ENCODE data around the gene VMO1.

VMO1 gene

DNA sequence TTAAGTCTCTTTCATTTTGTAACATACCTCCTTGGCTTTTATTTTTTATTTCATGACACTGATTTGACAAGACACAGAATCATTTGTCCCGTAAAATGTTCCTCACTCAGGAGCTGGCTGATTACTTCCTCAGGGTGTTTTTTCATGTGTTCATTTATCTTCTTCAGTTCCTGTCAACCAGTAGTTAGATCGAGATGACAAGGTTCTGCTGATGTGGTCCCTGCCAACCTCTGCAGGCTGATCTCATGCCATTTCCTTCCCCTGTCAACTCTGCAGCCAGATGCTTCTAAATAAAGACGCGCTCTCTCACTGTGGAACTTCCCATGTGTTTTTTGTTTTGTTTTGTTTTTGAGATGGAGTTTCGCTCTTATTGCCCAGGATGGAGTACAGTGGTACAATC is 38.3 kb downstream of the VMO1 start:
- no peak for TF ChIP-seq CTCF (conservative IDR thresholded peaks at IDR 0.05; ENCODE audit: control insufficient read depth, insufficient read depth, low read depth, low read length)
- no peak for DNase-seq (ENCODE audit: low read depth)
- no peak overlapping the region for H3K4me3 ChIP-seq (ENCODE audit: control insufficient read depth, low read depth, low read length)

DNA sequence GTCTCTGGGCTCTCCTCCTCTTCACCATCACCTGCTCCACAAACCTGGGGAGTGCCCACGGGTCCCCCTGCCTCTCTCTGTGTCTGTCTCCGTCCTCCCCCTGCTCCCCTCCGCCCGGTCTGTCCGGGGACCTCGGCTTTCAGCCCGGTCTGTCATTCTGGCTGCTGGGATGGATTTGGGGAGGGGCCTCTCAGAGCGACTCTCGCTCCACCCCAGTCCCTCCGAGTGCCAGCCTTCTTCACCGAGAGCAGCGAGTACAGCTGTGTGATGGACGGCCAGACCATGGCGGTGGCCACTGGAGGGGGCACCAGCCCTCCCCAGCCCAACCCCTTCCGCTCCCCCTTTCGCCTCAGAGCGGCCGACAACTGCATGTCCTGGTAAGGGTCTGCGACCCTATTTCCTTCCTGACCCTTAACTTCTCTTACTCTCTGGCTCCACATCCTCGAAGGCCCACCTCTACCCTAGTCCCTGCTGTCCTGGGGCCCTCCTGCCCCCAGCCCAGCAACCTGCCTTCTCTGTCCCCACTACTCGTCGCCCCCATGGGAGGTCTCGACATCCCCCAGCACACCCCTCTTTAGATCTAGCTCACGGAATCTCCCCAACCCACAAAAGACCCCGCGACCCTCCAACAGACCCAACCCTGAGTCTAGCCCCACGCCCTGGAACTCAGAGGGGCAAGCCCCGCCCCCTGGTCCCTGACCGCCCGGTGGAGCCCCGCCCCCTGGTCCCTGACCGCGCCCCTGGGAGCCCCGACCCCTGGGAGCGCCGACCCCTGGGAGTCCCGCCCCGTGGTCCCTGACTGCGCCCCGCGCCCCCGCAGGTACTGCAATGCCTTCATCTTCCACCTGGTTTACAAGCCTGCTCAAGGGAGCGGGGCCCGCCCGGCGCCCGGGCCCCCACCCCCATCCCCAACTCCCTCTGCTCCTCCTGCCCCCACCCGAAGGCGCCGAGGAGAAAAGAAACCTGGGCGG is 40.9 kb downstream of the VMO1 start:
- no peak for TF ChIP-seq CTCF (conservative IDR thresholded peaks at IDR 0.05; ENCODE audit: control insufficient read depth, insufficient read depth, low read depth, low read length)
- no peak overlapping the region for H3K4me3 ChIP-seq (ENCODE audit: control insufficient read depth, low read depth, low read length)
- no peak for DNase-seq (ENCODE audit: low read depth)

- H3K4me3 ChIP-seq (ENCODE audit: control insufficient read depth, low read depth, low read length) = no peak overlapping the region
- no peak for TF ChIP-seq CTCF (conservative IDR thresholded peaks at IDR 0.05; ENCODE audit: control insufficient read depth, insufficient read depth, low read depth, low read length)
- no peak for DNase-seq (ENCODE audit: low read depth)
These were observed 42.3 kb downstream of the VMO1 start for GRCh38 chr17:4743898-4744297.

DNA sequence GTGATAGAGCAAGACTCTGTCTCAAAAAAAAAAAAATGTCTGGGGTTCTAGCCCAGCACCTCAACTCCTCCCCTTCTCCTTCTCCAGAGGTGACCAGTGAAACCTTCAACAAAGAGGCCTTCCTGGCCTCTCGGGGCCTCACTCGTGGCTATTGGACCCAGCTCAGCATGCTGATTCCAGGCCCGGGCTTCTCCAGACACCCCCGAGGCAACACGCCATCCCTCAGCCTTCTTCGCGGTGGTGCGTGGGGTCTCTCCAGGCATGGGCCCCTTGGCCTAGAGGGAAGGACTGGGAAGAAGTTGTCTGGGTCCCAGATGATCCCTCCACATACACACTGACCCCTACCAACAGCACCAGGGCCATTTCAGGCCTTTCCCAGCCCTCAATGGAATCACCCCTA is 42.9 kb downstream of the VMO1 start:
- no peak overlapping the region for H3K4me3 ChIP-seq (ENCODE audit: control insufficient read depth, low read depth, low read length)
- DNase-seq (ENCODE audit: low read depth) = no peak
- no peak for TF ChIP-seq CTCF (conservative IDR thresholded peaks at IDR 0.05; ENCODE audit: control insufficient read depth, insufficient read depth, low read depth, low read length)

GRCh38 chr17:4742629-4743028 is 43.5 kb downstream of the VMO1 start:
- no peak overlapping the region for H3K4me3 ChIP-seq (ENCODE audit: control insufficient read depth, low read depth, low read length)
- DNase-seq (ENCODE audit: low read depth) = no peak
- no peak for TF ChIP-seq CTCF (conservative IDR thresholded peaks at IDR 0.05; ENCODE audit: control insufficient read depth, insufficient read depth, low read depth, low read length)

DNA sequence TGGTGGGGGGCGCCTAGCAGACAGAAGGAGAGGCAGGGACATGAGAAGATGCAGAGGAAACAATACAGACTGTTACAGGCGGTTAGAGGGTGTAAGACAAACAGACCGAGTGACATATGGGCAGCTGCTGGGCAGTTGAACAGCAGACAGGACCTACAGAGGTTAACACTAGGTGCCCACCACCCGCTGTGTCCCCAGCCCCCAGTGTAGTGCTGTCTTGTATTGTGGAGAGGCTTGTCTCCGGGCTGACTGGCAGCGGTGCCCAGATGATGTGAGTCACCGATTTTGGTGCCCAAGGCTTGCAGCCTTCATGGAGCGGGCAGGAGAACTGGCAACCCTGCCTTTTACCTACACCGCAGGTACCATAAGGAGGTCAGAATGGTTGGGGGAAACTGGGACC is 44.0 kb downstream of the VMO1 start:
- H3K4me3 ChIP-seq (ENCODE audit: control insufficient read depth, low read depth, low read length) = no peak overlapping the region
- TF ChIP-seq CTCF (conservative IDR thresholded peaks at IDR 0.05; ENCODE audit: control insufficient read depth, insufficient read depth, low read depth, low read length) = no peak
- DNase-seq (ENCODE audit: low read depth) = no peak
